ENCODE results near the gene MTG2. TPM values are rescaled to one million over a fixed set of nuclear protein-coding genes. Genes with fewer than 3 reads are reported as not detected.

The MTG2 gene
- total RNA-seq, 3 donors from 2014 or later: 28.8 to 34.9 (median 32.6) TPM

- H3K4me1 ChIP-seq (ENCODE audit: low read depth): no peaks in the 10 kb centered on the region
- peak in 1 of 3 donors; percentile 27 for DNase-seq
- ATAC-seq: no peak
- H3K4me3 ChIP-seq: no peak overlapping the region
- TF ChIP-seq, protein P1, sequence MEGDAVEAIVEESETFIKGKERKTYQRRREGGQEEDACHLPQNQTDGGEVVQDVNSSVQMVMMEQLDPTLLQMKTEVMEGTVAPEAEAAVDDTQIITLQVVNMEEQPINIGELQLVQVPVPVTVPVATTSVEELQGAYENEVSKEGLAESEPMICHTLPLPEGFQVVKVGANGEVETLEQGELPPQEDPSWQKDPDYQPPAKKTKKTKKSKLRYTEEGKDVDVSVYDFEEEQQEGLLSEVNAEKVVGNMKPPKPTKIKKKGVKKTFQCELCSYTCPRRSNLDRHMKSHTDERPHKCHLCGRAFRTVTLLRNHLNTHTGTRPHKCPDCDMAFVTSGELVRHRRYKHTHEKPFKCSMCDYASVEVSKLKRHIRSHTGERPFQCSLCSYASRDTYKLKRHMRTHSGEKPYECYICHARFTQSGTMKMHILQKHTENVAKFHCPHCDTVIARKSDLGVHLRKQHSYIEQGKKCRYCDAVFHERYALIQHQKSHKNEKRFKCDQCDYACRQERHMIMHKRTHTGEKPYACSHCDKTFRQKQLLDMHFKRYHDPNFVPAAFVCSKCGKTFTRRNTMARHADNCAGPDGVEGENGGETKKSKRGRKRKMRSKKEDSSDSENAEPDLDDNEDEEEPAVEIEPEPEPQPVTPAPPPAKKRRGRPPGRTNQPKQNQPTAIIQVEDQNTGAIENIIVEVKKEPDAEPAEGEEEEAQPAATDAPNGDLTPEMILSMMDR (IDR thresholded peaks at IDR 0.05): no peak
- no peaks in the 10 kb centered on the region for H3K9me3 ChIP-seq
- intact Hi-C loops (cut with DNase I, micrococcal nuclease): no loop called here
- no peaks in the 10 kb centered on the region for H3K36me3 ChIP-seq (ENCODE audit: low read depth)
These were observed 10.5 kb downstream of the MTG2 start for GRCh38 chr20:62193079-62194025.

- no peaks in the 10 kb centered on the region for H3K4me1 ChIP-seq (ENCODE audit: low read depth)
- H3K9me3 ChIP-seq: no peaks in the 10 kb centered on the region
- no peak overlapping the region for H3K4me3 ChIP-seq
- ATAC-seq (no peak), DNase-seq (no peak)
- TF ChIP-seq, protein P1 (IDR thresholded peaks at IDR 0.05): no peak
- H3K36me3 ChIP-seq (ENCODE audit: low read depth): no peaks in the 10 kb centered on the region
- intact Hi-C loops (cut with DNase I, micrococcal nuclease): no loop called here
These were observed 12.2 kb downstream of the MTG2 start for GRCh38 chr20:62195075-62195405.

- H3K4me3 ChIP-seq: no peak overlapping the region
- peak in 1 of 3 donors; percentile 23 for DNase-seq
- H3K36me3 ChIP-seq (ENCODE audit: low read depth): no peaks in the 10 kb centered on the region
- ATAC-seq: no peak
- intact Hi-C loops (cut with DNase I, micrococcal nuclease): no loop called here
- TF ChIP-seq, protein P1 (IDR thresholded peaks at IDR 0.05): no peak
- H3K9me3 ChIP-seq: no peaks in the 10 kb centered on the region
- no peaks in the 10 kb centered on the region for H3K4me1 ChIP-seq (ENCODE audit: low read depth)
These were observed 12.9 kb downstream of the MTG2 start for GRCh38 chr20:62195736-62196135.

DNA sequence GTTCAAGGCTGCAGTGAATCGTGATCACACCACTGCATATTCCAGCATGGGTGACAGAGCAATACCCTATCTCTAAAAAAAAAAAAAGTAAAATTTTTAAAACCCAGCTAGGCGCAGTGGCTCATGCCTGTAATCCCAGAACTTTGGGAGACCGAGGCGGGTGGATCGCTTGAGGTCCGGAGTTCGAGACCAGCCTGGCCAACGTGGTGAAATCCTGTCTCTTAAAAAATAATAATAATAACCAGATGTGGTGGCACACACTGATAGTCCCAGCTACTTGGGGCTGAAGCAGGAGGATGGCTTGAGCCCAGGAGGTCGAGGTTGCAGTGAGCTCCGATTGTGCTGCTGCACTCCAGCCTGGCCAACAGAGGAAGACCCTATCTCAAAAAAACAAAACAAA lies 13.5 kb downstream of the MTG2 start:
- intact Hi-C loops (cut with DNase I, micrococcal nuclease): no loop called here
- no peak overlapping the region for H3K4me3 ChIP-seq
- H3K36me3 ChIP-seq (ENCODE audit: low read depth): no peaks in the 10 kb centered on the region
- H3K4me1 ChIP-seq (ENCODE audit: low read depth): no peaks in the 10 kb centered on the region
- H3K9me3 ChIP-seq: no peaks in the 10 kb centered on the region
- TF ChIP-seq, protein P1 (IDR thresholded peaks at IDR 0.05): no peak
- DNase-seq: peak in 1 of 3 donors; percentile 2
- no peak for ATAC-seq

DNA sequence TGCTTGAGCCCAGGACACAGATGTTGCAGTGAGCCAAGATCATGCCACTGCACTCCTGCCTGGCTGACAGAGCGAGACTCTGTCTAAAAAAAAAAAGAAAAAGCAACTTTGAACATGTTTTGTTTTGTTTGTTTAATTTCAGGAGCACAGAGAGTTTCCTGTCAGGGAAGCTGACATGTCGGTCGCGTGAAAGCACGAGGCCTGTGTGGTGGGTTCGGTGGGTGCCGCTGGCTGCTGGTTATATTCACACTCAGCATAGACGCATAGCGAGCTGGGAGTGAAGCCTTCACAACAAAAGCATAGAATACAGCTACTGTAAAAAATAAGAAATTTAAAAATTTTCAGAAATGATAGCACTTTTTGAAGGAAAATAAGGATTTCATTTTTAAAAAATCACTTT lies 14.5 kb downstream of the MTG2 start:
- no peak for ATAC-seq

More for the DNA sequence above, 14.5 kb downstream of the MTG2 start:
- Histone ChIP-seq H3K9me3 (no peaks in the 10 kb centered on the region), H3K4me3 (no peak overlapping the region), H3K36me3 (ENCODE audit: low read depth) (no peaks in the 10 kb centered on the region), H3K4me1 (ENCODE audit: low read depth) (no peaks in the 10 kb centered on the region)
- TF ChIP-seq, protein P1 (IDR thresholded peaks at IDR 0.05): no peak
- DNase-seq: peak in 1 of 3 donors; percentile 14
- intact Hi-C loops (cut with DNase I, micrococcal nuclease): no loop called here

Data from mucosa of descending colon (tissue), 3 donors.